CD4-positive, alpha-beta T cell treated with Interleukin-6 at 100 ng/mL for 8 hours (primary cell): ENCODE measurements around the gene RNF130.
A peak's percentile ranks its signal among the peaks of the same experiment; 100 is the strongest.
"Not testable (repeated sequence)": the region's sequence is repeated elsewhere in the genome, so short reads cannot be mapped to it uniquely, and the experiment has no call there.

Experiments
- DNase-seq: peaks from one replicate; pipeline ENCODE4 v3.0.0-alpha.2; 2020; ENCODE audit warnings: mixed read lengths, low spot score

Gene RNF130

GRCh38 chr5:180018347-180019060, 53.1 kb downstream of the RNF130 start:
- DNase-seq: no peak

GRCh38 chr5:180015523-180015922, 56.0 kb downstream of the RNF130 start:
- DNase-seq: not testable (repeated sequence)

- DNase-seq: no peak
Measured at GRCh38 chr5:180013678-180014077, 57.9 kb downstream of the RNF130 start.

GRCh38 chr5:180012316-180012715, 59.2 kb downstream of the RNF130 start:
- DNase-seq: no peak

- DNase-seq: no peak
Measured at GRCh38 chr5:180010636-180011035, 60.9 kb downstream of the RNF130 start.

- no peak for DNase-seq
Measured at GRCh38 chr5:180009581-180009980, 62.0 kb downstream of the RNF130 start.

GRCh38 chr5:180008433-180008832, 63.1 kb downstream of the RNF130 start:
- no peak for DNase-seq

- no peak for DNase-seq
Measured at GRCh38 chr5:180007582-180007981, 64.0 kb downstream of the RNF130 start.

- no peak for DNase-seq
Measured at GRCh38 chr5:180006141-180006540, 65.4 kb downstream of the RNF130 start.

- no peak for DNase-seq
Measured at GRCh38 chr5:180003127-180003526, 68.4 kb downstream of the RNF130 start.

- no peak for DNase-seq
Measured at GRCh38 chr5:180001742-180002141, 69.8 kb downstream of the RNF130 start.

GRCh38 chr5:180001136-180001535, 70.4 kb downstream of the RNF130 start:
- DNase-seq: no peak

- no peak for DNase-seq
Measured at GRCh38 chr5:179998485-179998884, 73.1 kb downstream of the RNF130 start.

- no peak for DNase-seq
Measured at GRCh38 chr5:179994583-179995323, 76.8 kb downstream of the RNF130 start.

GRCh38 chr5:179992855-179993254, 78.7 kb downstream of the RNF130 start:
- DNase-seq: not testable (repeated sequence)

- no peak for DNase-seq
Measured at GRCh38 chr5:179991106-179991505, 80.5 kb downstream of the RNF130 start.

- DNase-seq: not testable (repeated sequence)
Measured at GRCh38 chr5:179990525-179990924, 81.0 kb downstream of the RNF130 start.

- no peak for DNase-seq
Measured at GRCh38 chr5:179986328-179986727, 85.2 kb downstream of the RNF130 start.

GRCh38 chr5:179981636-179982035, 89.9 kb downstream of the RNF130 start:
- no peak for DNase-seq

- DNase-seq: no peak
Measured at GRCh38 chr5:179980767-179981166, 90.8 kb downstream of the RNF130 start.

GRCh38 chr5:179978792-179979191, 92.8 kb downstream of the RNF130 start:
- no peak for DNase-seq

GRCh38 chr5:179975713-179976134, 95.8 kb downstream of the RNF130 start:
- no peak for DNase-seq

GRCh38 chr5:179974946-179975712, 96.4 kb downstream of the RNF130 start:
- peak; percentile 15 for DNase-seq
